ENCODE measurements around the gene FAAP100. TPM values are rescaled to one million over a fixed set of nuclear protein-coding genes. Genes with fewer than 3 reads are reported as not detected.

Gene FAAP100
- total RNA-seq, 1 donor from 2014 or later = 47.7 TPM

GRCh38 chr17:81523402-81524038 lies 28.6 kb downstream of the FAAP100 start:
- TF ChIP-seq CTCF (IDR thresholded peaks at IDR 0.05; ENCODE audit: unreplicated experiment) = no peak
- peaks cover 7% of the 10 kb centered on the region for H3K4me1 Mint-ChIP-seq (ENCODE audit: low read depth)
- DNase-seq (ENCODE audit: low spot score, unreplicated experiment) = no peak
- H3K4me3 Mint-ChIP-seq (ENCODE audit: low read depth) = no peak overlapping the region
- no peak overlapping the region for H3K27ac Mint-ChIP-seq
- H3K36me3 Mint-ChIP-seq (ENCODE audit: insufficient read depth) = no peaks in the 10 kb centered on the region
- peaks cover 22% of the 10 kb centered on the region for H3K27me3 Mint-ChIP-seq
- H3K9me3 Mint-ChIP-seq (ENCODE audit: low read depth) = no peaks in the 10 kb centered on the region

- Mint-ChIP-seq H3K27me3 (peaks cover 25% of the 10 kb centered on the region), H3K36me3 (ENCODE audit: insufficient read depth) (peaks cover 1% of the 10 kb centered on the region), H3K4me3 (ENCODE audit: low read depth) (no peak overlapping the region), H3K9me3 (ENCODE audit: low read depth) (no peaks in the 10 kb centered on the region), H3K27ac (no peak overlapping the region), H3K4me1 (ENCODE audit: low read depth) (peaks cover 11% of the 10 kb centered on the region)
- TF ChIP-seq CTCF (IDR thresholded peaks at IDR 0.05; ENCODE audit: unreplicated experiment) = peak; percentile 58
- DNase-seq (ENCODE audit: low spot score, unreplicated experiment) = peak; percentile 44
These were observed 29.4 kb downstream of the FAAP100 start for GRCh38 chr17:81522491-81523401.

GRCh38 chr17:81520021-81520901 lies 31.9 kb downstream of the FAAP100 start:
- peaks cover 22% of the 10 kb centered on the region for H3K27me3 Mint-ChIP-seq

DNA sequence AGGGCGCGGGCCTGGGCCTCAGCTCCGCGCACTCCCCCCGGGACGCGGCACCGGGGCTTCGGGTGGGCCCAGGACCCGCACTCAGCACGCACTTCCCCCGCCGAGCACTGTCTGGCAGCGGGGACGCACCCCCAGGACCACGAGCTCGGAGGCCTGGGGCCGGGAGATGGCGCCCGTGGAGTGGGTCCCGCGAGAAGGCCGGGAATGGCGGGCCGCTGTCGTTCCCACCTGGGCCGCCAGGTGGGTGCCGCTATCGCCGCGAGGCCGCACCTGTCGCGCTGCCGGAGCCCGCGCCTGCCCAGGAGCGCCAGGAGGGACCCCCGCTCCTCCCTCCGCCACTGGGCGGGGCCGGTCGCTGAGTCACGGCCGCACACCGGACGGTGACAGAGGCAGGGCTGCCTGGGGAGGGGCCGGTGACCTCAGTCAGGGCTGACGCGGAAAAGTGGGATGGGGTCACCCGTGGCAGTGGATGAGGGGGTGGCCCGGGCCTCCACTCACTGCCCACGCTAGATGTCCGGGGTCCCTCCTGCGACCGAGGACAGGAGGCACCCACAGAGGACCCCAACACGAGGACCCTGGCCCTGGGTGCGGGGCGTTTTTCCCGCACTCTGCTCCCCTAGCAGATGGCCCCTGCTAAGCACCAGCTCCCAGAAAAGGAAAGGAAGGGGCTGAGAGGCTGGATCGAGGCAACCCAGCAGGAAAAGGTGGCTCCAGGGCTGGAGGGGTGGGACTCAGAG lies 32.7 kb downstream of the FAAP100 start:
- Mint-ChIP-seq H3K27ac (no peak overlapping the region), H3K27me3 (peaks cover 22% of the 10 kb centered on the region), H3K4me3 (ENCODE audit: low read depth) (peak overlapping the region; percentile 52), H3K4me1 (ENCODE audit: low read depth) (peaks cover 12% of the 10 kb centered on the region), H3K9me3 (ENCODE audit: low read depth) (no peaks in the 10 kb centered on the region), H3K36me3 (ENCODE audit: insufficient read depth) (peaks cover 1% of the 10 kb centered on the region)
- peak; percentile 72 for TF ChIP-seq CTCF (IDR thresholded peaks at IDR 0.05; ENCODE audit: unreplicated experiment)
- peak; percentile 80 for DNase-seq (ENCODE audit: low spot score, unreplicated experiment)

More at GRCh38 chr17:81520021-81520901, 31.9 kb downstream of the FAAP100 start:
- Mint-ChIP-seq H3K36me3 (ENCODE audit: insufficient read depth) (peaks cover 1% of the 10 kb centered on the region), H3K4me1 (ENCODE audit: low read depth) (peaks cover 12% of the 10 kb centered on the region), H3K9me3 (ENCODE audit: low read depth) (no peaks in the 10 kb centered on the region), H3K4me3 (ENCODE audit: low read depth) (peak overlapping the region; percentile 52), H3K27ac (no peak overlapping the region)
- peak; percentile 13 for DNase-seq (ENCODE audit: low spot score, unreplicated experiment)
- TF ChIP-seq CTCF (IDR thresholded peaks at IDR 0.05; ENCODE audit: unreplicated experiment) = no peak

Data from progenitor cell of endocrine pancreas (in vitro differentiated cells).